Measurements from ENCODE around the gene SLC29A3.

The SLC29A3 gene

DNA sequence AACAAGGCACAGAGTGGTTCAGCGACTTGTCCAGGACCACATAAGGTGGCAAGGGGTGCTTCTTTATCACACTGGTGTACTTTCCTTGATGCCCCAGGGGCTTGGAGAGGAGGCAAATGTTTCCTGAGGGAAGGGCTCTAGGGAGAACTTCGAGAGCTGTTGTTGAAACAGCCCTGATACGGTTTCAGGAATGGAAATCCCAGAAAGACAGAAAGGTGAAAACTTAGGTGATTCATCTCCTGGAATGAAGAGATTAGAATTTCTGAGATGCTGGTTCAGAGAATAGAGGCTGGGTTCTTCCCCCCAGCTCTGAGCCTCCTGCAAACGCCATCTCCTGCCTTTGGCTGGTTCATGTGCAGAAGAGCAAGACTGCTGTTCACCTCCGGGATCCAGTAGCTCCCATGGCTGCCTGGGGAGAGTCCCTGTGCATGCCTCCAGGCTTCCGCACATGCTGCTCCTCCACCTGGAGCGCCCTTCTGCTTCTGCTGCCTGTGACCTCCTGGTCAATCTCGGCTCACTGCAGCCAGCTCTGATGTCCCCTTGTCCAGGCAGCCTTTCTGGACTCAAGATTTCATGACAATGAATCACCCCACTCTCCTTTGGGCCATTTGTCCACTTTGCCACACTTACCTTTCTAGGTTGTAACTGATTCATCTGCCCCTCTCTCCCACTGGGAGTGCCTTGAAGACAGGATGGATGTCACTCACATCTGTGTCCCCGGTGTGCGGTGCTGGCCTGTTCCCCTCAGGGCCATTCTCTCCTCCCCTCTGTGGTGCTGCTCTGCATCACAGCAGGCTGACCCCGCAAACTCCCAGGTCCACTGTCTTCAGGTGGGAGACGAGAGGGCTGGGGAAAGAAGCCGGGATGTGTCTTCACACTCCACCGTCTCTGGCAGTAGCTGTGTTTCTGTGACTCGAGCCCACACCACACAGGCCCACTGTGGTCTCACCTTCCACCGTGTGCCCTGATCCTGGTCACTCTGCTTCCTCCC is 74.0 kb downstream of the SLC29A3 start:
- no peak for DNase-seq (ENCODE audit: low read depth)

DNA sequence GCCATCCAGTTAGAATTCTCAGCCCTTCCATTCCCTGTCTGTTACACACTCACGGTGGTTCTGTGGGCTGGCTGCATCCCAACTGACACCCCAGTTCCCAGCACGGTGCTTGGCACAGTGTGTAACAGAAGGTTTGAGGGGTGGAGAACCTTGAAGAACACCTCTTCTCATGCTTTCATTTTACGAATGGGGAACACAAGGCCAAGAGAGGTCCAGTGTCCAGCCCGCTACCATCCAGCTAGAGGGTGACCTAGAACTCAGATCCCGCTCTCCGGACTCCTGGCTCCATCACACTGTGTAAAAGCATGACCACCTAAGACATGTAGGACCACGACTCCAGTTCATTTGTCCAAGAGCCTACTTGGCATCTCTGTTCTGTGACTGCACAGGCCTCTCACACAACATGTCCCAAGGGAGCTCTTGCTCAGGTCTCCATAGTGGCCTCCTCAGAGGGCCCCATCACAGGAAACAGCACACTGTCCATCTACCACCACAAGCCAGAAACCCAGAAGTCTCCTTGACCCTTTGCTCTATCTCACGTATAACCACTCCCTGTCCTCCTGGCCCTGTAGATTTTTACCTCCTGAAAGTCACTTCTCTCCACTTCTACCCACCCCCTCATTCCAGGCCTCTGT is 74.9 kb downstream of the SLC29A3 start:
- DNase-seq (ENCODE audit: low read depth), result no peak

GRCh38 chr10:71394926-71395562 is 76.0 kb downstream of the SLC29A3 start:
- no peak for DNase-seq (ENCODE audit: low read depth)

GRCh38 chr10:71395621-71396020 is 76.6 kb downstream of the SLC29A3 start:
- DNase-seq (ENCODE audit: low read depth), result no peak

GRCh38 chr10:71396084-71396710 is 77.1 kb downstream of the SLC29A3 start:
- no peak for DNase-seq (ENCODE audit: low read depth)

- DNase-seq (ENCODE audit: low read depth), result no peak
Measured at GRCh38 chr10:71396711-71397295, 77.7 kb downstream of the SLC29A3 start, which contains the start of gene CDH23. TSS of gene CDH23 (plus strand) at chr10:71396920. CDS start at chr10:71439832, 42,912 bp downstream.

GRCh38 chr10:71397296-71398212 is 78.5 kb downstream of the SLC29A3 start:
- no peak for DNase-seq (ENCODE audit: low read depth)

DNA sequence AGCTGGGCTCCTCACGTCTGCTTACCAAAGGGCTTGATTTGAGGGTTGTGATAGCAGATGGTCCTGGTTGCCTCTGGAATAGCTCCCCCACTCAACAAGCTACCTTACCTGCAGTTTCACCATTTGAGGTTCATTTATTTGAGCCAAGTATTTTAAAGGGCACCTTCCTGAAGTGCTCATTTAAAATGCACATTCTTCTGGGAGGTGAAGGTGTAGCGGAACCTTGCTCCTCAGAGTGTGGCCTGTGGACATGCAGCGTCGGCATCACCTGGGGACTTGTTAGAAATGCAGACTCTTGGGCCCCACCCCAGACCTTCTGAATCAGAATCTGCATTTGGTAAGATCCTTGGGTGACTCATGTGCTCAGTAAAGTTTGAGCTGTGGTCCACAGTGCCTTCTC is 79.9 kb downstream of the SLC29A3 start:
- no peak for DNase-seq (ENCODE audit: low read depth)

DNA sequence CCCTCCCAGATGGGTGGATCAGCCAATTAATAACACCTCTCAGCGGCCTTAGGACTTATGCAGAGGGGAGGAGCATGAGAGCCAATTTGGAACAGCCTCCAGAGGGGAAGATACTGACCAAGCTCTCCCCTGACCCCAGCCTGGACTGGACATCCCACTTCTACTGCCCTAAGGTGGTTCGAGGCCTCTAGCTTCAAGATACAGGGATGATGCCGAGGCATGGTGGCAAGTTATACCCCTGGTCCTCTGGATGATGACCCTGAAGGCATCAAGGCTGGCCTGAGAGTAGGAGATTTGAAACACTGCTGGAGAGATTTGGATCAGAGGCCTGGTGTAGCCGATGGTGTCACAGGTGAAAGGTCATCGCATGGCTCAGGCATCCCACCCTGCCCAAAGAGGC is 80.9 kb downstream of the SLC29A3 start:
- no peak for DNase-seq (ENCODE audit: low read depth)

- no peak for DNase-seq (ENCODE audit: low read depth)
Measured at GRCh38 chr10:71401056-71401455, 82.0 kb downstream of the SLC29A3 start.

DNA sequence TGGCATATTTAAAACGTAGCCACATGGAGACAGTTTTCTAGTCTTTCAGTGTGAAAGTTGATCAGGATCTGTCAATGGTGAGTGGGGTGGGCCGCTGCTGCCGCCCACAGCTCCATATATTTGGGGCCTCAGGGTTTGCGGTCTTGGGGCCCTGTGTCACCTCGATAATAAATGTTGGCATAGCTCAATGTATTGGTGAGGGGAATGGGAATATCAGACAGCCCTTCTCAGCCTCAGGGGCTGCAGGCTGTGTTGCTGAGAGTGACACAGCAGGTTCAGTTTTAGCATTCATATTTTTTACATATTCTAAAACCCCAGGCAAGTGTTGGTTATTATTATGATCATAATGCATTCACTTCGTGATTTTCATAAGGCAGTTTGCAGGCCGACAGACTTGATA is 82.9 kb downstream of the SLC29A3 start:
- no peak for DNase-seq (ENCODE audit: low read depth)

DNA sequence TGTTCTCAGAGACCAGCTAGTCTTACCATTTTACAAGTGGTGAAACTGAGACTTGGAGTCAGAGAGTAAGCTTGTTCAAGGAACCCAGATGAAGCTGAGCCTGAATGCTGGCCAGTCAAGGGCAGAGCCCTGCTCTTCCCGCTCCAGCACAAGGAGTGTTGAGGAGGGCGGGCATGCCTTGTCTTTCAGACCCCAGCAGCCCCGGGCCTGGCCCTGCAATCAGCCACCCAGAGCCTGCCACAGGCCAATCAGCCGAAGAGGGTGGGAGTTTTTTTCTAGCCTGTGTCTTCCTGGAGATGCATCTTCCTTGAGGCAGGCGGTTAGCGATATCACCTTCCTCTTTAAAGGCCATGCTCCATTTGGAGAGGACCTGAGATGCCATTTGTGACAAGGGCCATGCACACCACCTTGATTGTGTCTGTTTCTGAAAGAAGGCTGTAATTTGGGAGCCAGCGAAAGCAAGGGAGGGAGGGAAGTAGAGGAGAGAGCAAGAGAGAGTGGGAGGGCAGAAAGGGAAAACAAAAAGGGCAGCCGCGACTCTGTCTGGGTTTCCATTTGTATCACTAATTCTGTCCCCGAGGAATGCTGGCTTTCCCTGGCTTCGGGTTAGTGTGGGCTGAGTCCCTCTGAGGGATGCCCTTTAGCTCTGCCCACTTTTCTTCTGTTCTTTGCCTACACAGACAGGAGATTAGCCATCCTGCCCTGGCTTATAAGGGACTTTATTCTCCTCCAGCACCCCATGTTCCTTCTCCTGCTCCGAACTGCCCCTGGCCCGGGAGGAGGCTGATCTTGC is 85.6 kb downstream of the SLC29A3 start:
- DNase-seq (ENCODE audit: low read depth), result no peak

GRCh38 chr10:71406878-71407277 is 87.8 kb downstream of the SLC29A3 start:
- no peak for DNase-seq (ENCODE audit: low read depth)

DNA sequence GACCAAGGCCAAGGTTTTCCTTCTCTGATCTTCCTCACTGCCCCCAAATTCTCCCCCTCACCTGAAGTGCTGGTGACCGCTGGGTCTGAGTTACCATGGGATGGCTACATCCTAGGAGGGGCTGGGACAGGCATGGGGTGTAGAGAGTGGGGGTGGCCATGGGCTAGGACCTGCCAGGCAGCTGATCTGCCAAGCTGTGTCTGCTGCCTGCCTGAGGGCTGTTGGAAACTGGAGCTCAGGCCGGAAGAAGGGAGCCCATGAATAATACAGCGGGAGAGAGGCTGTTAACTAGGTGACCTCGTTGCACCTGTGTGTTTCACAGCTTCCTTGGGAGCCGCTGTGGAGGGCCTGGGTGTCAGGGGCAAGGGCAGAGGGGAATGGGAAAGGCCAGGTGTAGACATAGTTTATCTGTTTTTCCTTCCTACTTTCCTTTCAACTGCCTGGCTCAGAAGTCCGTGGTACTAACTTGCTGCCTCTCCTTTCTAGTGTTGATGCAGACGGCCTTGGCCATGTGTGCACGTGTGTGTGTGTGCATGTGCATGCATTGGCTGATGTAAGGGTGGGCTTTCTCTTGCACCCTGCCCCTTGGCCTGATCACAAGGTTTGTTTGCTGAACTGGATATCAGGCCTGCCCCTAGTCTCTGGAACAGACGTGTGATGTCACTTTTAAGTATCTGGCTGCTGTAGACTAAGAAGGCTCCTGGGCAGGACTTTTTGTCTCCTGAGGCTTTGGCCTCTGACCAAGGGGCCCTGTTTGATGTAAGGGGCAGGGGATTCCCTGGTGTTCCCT is 89.6 kb downstream of the SLC29A3 start:
- DNase-seq (ENCODE audit: low read depth), result no peak

GRCh38 chr10:71409516-71410104 is 90.6 kb downstream of the SLC29A3 start:
- no peak for DNase-seq (ENCODE audit: low read depth)
